Coronary artery (tissue), 2 donors: ENCODE measurements around the gene GJB6.

Experiments used
- DNase-seq: peaks from one replicate; pipeline ENCODE4 v3.0.0-alpha.2; 2017; ENCODE audit warnings: low spot score
- H3K27ac ChIP-seq, 2 donors: fragments of 200-600 bp; sonication (generic); one replicate each; pipeline ENCODE4 v1.5.1; 2016 to 2019
- H3K4me3 ChIP-seq: fragments of 200-600 bp; sonication (generic); 2 replicates; pipeline ENCODE4 v1.5.1; 2016; ENCODE audit warnings: mild to moderate bottlenecking, moderate library complexity
- CTCF ChIP-seq: fragments of 200-600 bp; sonication (generic); IDR thresholded peaks from one replicate; pipeline ENCODE4 v1.5.1; 2019; ENCODE audit warnings: antibody characterized with exemption

GJB6 gene

GRCh38 chr13:20193162-20193906 is 38.8 kb downstream of the GJB6 start:
- Histone ChIP-seq H3K27ac (no peak overlapping the region), H3K4me3 (peak overlapping the region; percentile 75)
- TF ChIP-seq CTCF = no peak
- peak; percentile 64 for DNase-seq

- no peak for TF ChIP-seq CTCF
- Histone ChIP-seq H3K27ac (no peak within 1 kb of the TSS), H3K4me3 (peak within 1 kb of the TSS; percentile 75)
- peak; percentile 17 for DNase-seq
These were observed 39.3 kb downstream of the GJB6 start, which contains the start of gene GJB2 for GRCh38 chr13:20192836-20193161. Gene GJB2, minus strand, starts transcription at chr13:20192938. Its CDS starts 3,357 bp downstream, at chr13:20189581.

GRCh38 chr13:20192158-20192835 is 39.8 kb downstream of the GJB6 start:
- Histone ChIP-seq H3K4me3 (peak overlapping the region; percentile 75), H3K27ac (no peak overlapping the region)
- DNase-seq = peak; percentile 38
- no peak for TF ChIP-seq CTCF

GRCh38 chr13:20191311-20192157 is 40.6 kb downstream of the GJB6 start:
- TF ChIP-seq CTCF = no peak
- Histone ChIP-seq H3K4me3 (peak overlapping the region; percentile 75), H3K27ac (no peak overlapping the region)
- peak; percentile 62 for DNase-seq

GRCh38 chr13:20190481-20191310 is 41.4 kb downstream of the GJB6 start:
- H3K27ac ChIP-seq = no peak overlapping the region
- peak; percentile 21 for DNase-seq
- H3K4me3 ChIP-seq = no peak overlapping the region
- no peak for TF ChIP-seq CTCF

GRCh38 chr13:20190076-20190475 is 42.0 kb downstream of the GJB6 start:
- H3K4me3 ChIP-seq = no peak overlapping the region
- no peak for TF ChIP-seq CTCF
- DNase-seq = peak; percentile 11
- no peak overlapping the region for H3K27ac ChIP-seq
